Adrenal gland (tissue), 19 donors: ENCODE results near the gene DEPP1. TPM values are rescaled to one million over a fixed set of nuclear protein-coding genes. Genes with fewer than 3 reads are reported as not detected.
"Not testable (repeated sequence)": the region's sequence is repeated elsewhere in the genome, so short reads cannot be mapped to it uniquely, and the experiment has no call there.

Source experiments
- DNase-seq, 7 donors: peaks; one replicate each; pipeline ENCODE4 v3.0.0-alpha.2; 2019 to 2020
- H3K27ac ChIP-seq, 5 donors: fragments of 200-600 bp; sonication (generic) in 4 of 5; 1 replicate in 3 of 5; 2 replicates in 2 of 5; pipeline versions ENCODE4 v1.5.1 to v1.8.0; 2016 to 2020; ENCODE audit warnings: mild to moderate bottlenecking in 1 of 5
- H3K27me3 ChIP-seq: fragments of 200-600 bp; 2 replicates; pipeline ENCODE4 v1.8.0; 2021
- H3K36me3 ChIP-seq, 2 donors: fragments of 200-600 bp; replicated peaks in 1 of 2; 1 replicate in 1 of 2; 2 replicates in 1 of 2; pipeline versions ENCODE4 v1.5.1 to v1.8.0; 2018 to 2022
- H3K4me1 ChIP-seq, 2 donors: fragments of 200-600 bp; replicated peaks in 1 of 2; 1 replicate in 1 of 2; 2 replicates in 1 of 2; pipeline versions ENCODE4 v1.5.1 to v1.8.0; 2018 to 2021
- H3K4me3 ChIP-seq, 4 donors: fragments of 200-600 bp; sonication (generic) in 3 of 4; one replicate each; pipeline ENCODE4 v1.5.1; 2016 to 2018
- H3K9me3 ChIP-seq, 3 donors: fragments of 200-600 bp; sonication (generic) in 1 of 3; replicated peaks in 1 of 3; 1 replicate in 2 of 3; 2 replicates in 1 of 3; pipeline versions ENCODE4 v1.5.1 to v1.8.0; 2016 to 2021
- POLR2A ChIP-seq, 2 donors: fragments of 450-650 bp; IDR thresholded peaks; one replicate each; pipeline ENCODE4 v1.6.1; 2017; ENCODE audit warnings: antibody characterized with exemption in 2 of 2, mild to moderate bottlenecking in 2 of 2, moderate library complexity in 1 of 2
- WGBS, 4 donors: extraction: QIAGEN DNeasy Blood & Tissue Kit in 2 of 4; methylation state at CpG; one replicate each; pipeline versions ENCODE4 v1.1.5 to v1.1.7; 2013 to 2017; 5-methylcytosine and 5-hydroxymethylcytosine counted together
- intact Hi-C, 2 donors: fragments of 100-400 bp; cut with DNase I; formaldehyde crosslinking; loops; one replicate each; pipeline versions ENCODE4 v1.14.1 to v1.15.0; 2022 to 2023
- long read RNA-seq, 10 donors: library from polyadenylated mRNA in 3 of 10; unstranded in 2 of 10; stranded (forward) in 1 of 10; transcript quantifications; one replicate each; pipeline ENCODE4 v2.0.0 and lab custom pipeline, GENCODE V29; 2021 to 2026
- polyA plus RNA-seq, 3 donors: library from polyadenylated mRNA; stranded (reverse); fragments of 200-250 nt in 2 of 3; fragments of 350-450 nt in 1 of 3; fragmentation: Illumina TruSeq in 1 of 3; extraction: RNeasy Lipid Tissue Mini Kit (QIAGEN cat#74804) in 1 of 3; gene quantifications; one replicate each; pipeline ENCODE4 v1.2.3, GENCODE V29; 2013 to 2014
- total RNA-seq, 9 donors: library from RNA; depleted of rRNA in 4 of 9; stranded (reverse); fragments of >200 nt in 4 of 9; fragments of 120-200 nt in 1 of 9; fragmentation: NEBNext Ultra II Directional in 1 of 9; extraction: Animal tissue kit (Norgen Biotek cat#: 25700) in 1 of 9; gene quantifications; one replicate each; pipeline versions ENCODE4 v1.1.0 to v1.2.4, GENCODE V29; 2013 to 2023
- TF ChIP-seq, protein P1 (sequence below), 6 experiments: fragments of 450-650 bp in 4 of 6; fragments of 200-600 bp in 2 of 6; sonication (generic) in 1 of 6; IDR thresholded peaks; 1 replicate in 5 of 6; 2 replicates in 1 of 6; pipeline versions ENCODE4 v1.5.1 to v1.8.0; 2016 to 2021; ENCODE audit warnings: antibody characterized with exemption in 6 of 6, mild to moderate bottlenecking in 2 of 6, moderate library complexity in 1 of 6
- donor health status: healthy with polysubstance abuse.
- donor health status: Bipolar disorder and iron deficiency.
- donor health status: DM: yes; HTN: yes; CAD: no.
- donor health status: DM: no; HTN: no; CAD: no.
- donor health status: DM: no; HTN: no; CAD: no.
- donor health status: DM: yes; HTN: yes; CAD: no.

Gene DEPP1, protein sequence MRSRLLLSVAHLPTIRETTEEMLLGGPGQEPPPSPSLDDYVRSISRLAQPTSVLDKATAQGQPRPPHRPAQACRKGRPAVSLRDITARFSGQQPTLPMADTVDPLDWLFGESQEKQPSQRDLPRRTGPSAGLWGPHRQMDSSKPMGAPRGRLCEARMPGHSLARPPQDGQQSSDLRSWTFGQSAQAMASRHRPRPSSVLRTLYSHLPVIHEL
- 100 to 1,000 TPM in 4 of 9 donors, 10 to 100 TPM in 4, 1 to 10 TPM in 1; 7.4 to 179 (median 85.0) TPM for total RNA-seq
- 10 to 100 TPM; 17.6 to 86.8 (median 18.2) TPM for polyA plus RNA-seq
- long read RNA-seq, donor 1 = 0 reads
- long read RNA-seq, donor 2, partial matches to known transcripts = 0 of 3 reads
- long read RNA-seq, donor 2, other reads (novel, unspliced or antisense) = 0 of 3 reads
- long read RNA-seq, donor 3 = 0 reads
- long read RNA-seq, donor 4, transcript DEPP1-201 (2 exons, 2,120 nt) = major isoform, 89 of 97 reads
- long read RNA-seq, donor 4, partial matches to known transcripts = 0 of 97 reads
- long read RNA-seq, donor 4, other reads (novel, unspliced or antisense) = 8 of 97 reads
- long read RNA-seq, donor 5, transcript DEPP1-201 (2 exons, 2,120 nt) = major isoform, 318 of 348 reads
- long read RNA-seq, donor 5, partial matches to known transcripts = 0 of 348 reads
- long read RNA-seq, donor 5, other reads (novel, unspliced or antisense) = 30 of 348 reads
- long read RNA-seq, donor 6, transcript DEPP1-201 (2 exons, 2,120 nt) = major isoform, 48 of 56 reads
- long read RNA-seq, donor 6, partial matches to known transcripts = 0 of 56 reads
- long read RNA-seq, donor 6, other reads (novel, unspliced or antisense) = 8 of 56 reads
- long read RNA-seq, donor 7, partial matches to known transcripts = 0 of 1 reads
- long read RNA-seq, donor 7, other reads (novel, unspliced or antisense) = 0 of 1 reads
- long read RNA-seq, donor 8, partial matches to known transcripts = 0 of 2 reads
- long read RNA-seq, donor 8, other reads (novel, unspliced or antisense) = 0 of 2 reads
- long read RNA-seq, donor 9, transcript DEPP1-201 (2 exons, 2,120 nt) = major isoform, 7 of 7 reads
- long read RNA-seq, donor 9, partial matches to known transcripts = 0 of 7 reads
- long read RNA-seq, donor 9, other reads (novel, unspliced or antisense) = 0 of 7 reads
- long read RNA-seq, donor 10 = 0 reads

DNA sequence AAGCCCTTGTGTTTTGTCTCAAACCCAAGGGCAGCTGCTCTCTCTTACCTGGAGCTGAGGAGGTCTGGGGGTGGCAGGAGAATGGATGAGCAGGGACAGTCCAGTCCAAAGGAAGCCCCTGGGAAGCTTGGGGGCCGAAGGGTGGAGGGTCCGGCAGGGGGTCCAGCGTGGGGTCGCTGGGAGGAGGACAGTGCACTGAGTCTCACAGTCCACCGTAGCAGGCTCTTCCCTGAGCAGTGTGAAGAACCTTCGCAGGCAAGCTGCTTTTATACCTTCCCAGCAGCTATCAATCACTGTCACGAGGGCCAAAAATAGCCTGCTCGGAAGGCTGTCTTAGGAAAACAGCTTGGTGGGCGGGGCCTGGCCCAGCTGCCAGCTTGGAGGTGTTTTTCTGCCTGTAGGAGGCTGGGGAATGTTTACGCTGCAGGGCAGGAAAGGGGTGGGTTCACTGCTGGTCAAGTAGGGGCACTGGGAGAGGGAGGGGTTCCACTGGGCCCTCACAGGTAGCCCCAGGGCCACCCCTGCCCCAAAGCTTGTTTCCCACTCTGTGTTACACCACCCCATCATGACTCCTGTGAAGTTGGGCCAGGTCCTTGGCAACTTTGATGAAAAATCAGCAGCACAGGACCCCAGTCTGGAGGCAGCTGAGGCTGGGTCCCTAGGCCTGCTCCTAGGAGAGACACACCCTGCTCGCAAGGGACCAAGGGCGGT, at the start of gene DEPP1:
TSS of gene DEPP1 (minus strand) at position 240 of the 711 bp plus-strand sequence. CDS start 779 bp downstream, outside the sequence.
- DNase-seq = peak; percentile 92 to 98 (median 95)
- peak within 1 kb of the TSS; percentile 19 to 90 (median 79) for H3K27ac ChIP-seq
- H3K9me3 ChIP-seq = no peaks in the 10 kb centered on the region
- TF ChIP-seq, protein P1, sequence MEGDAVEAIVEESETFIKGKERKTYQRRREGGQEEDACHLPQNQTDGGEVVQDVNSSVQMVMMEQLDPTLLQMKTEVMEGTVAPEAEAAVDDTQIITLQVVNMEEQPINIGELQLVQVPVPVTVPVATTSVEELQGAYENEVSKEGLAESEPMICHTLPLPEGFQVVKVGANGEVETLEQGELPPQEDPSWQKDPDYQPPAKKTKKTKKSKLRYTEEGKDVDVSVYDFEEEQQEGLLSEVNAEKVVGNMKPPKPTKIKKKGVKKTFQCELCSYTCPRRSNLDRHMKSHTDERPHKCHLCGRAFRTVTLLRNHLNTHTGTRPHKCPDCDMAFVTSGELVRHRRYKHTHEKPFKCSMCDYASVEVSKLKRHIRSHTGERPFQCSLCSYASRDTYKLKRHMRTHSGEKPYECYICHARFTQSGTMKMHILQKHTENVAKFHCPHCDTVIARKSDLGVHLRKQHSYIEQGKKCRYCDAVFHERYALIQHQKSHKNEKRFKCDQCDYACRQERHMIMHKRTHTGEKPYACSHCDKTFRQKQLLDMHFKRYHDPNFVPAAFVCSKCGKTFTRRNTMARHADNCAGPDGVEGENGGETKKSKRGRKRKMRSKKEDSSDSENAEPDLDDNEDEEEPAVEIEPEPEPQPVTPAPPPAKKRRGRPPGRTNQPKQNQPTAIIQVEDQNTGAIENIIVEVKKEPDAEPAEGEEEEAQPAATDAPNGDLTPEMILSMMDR (IDR thresholded peaks at IDR 0.05) = peak in 3 of 6 experiments; percentile 17 to 30 (median 25)
- peak; percentile 99 for TF ChIP-seq POLR2A (IDR thresholded peaks at IDR 0.05)
- intact Hi-C loops = no loop called here
- peaks cover 52 to 80% of the 10 kb centered on the region in 2 donors for H3K4me1 ChIP-seq
- H3K36me3 ChIP-seq = peaks cover 0 to 17% of the 10 kb centered on the region in 2 donors
- WGBS, 4 donors = 17 to 24% (median 19%) methylated on average over 8 to 12 of the region's 12 CpGs
- no peaks in the 10 kb centered on the region for H3K27me3 ChIP-seq
- peak within 1 kb of the TSS in 3 of 4 donors; percentile 14 to 94 (median 80) for H3K4me3 ChIP-seq

DNA sequence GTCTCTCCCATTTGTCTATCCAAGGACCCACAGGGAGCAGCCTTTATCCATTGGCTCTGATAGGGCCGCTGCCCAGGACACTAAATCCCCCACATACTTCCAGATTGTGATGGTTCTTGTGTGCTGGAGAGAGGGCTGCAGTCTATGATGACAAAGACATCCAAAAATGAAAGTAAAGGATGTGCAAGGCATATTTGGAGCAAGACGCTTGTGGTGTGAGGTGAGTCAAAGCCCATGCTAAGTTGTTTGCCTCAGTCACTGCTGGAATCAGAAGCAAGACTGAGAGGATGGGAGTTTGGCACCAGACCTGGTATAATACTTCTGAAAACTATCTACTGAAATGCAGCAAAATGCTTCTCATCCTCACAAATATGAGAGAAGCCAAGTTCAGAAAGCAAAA, 44.8 kb upstream of the DEPP1 start:
- Histone ChIP-seq H3K4me1 (no peaks in the 10 kb centered on the region), H3K27me3 (no peaks in the 10 kb centered on the region), H3K4me3 (no peak overlapping the region), H3K9me3 (no peaks in the 10 kb centered on the region), H3K36me3 (no peaks in the 10 kb centered on the region), H3K27ac (no peak overlapping the region)
- DNase-seq = no peak
- intact Hi-C loops = no loop called here
- WGBS, 4 donors = 79 to 100% (median 83%) methylated on average over 2 of the region's 2 CpGs
- TF ChIP-seq, protein P1 (IDR thresholded peaks at IDR 0.05) = no peak
- no peak for TF ChIP-seq POLR2A (IDR thresholded peaks at IDR 0.05)

DNA sequence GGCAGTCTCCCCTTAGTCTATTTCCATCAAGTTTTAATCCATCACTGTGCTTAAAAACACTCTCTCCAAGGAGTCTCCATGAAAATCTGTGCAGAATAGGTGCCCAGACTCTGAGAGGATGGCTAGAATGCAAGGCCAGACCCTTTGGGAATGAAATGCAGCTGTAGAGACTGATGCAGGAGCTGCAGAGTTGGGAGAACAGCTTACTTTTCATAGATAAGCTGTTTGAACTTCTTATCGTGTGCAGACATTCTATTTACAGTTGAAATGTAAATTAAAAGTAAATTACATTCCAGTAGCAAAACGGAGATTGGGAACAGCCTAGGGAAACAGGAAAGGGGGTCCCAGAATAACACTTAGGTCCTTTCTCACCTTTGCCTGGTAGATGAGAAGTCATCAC, 37.0 kb upstream of the DEPP1 start:
- intact Hi-C loops = no loop called here
- no peak for DNase-seq
- Histone ChIP-seq H3K27ac (no peak overlapping the region), H3K9me3 (no peaks in the 10 kb centered on the region), H3K4me3 (no peak overlapping the region), H3K36me3 (no peaks in the 10 kb centered on the region), H3K4me1 (no peaks in the 10 kb centered on the region), H3K27me3 (no peaks in the 10 kb centered on the region)
- TF ChIP-seq POLR2A (IDR thresholded peaks at IDR 0.05) = no peak
- TF ChIP-seq, protein P1 (IDR thresholded peaks at IDR 0.05) = no peak
- WGBS, 4 donors = 48 to 70% (median 58%) methylated on average over 2 of the region's 2 CpGs

DNA sequence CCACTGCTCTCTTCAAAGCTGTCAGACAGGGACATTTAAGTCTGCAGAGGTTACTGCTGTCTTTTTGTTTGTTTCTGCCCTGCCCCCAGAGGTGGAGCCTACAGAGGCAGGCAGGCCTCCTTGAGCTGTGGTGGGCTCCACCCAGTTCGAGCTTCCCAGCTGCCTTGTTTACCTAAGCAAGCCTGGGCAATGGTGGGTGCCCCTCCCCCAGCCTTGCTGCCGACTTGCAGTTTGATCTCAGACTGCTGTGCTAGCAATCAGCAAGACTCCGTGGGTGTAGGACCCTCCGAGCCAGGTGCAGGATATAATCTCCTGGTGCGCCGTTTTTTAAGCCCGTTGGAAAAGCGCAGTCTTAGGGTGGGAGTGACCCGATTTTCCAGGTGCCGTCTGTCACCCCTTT, 35.9 kb upstream of the DEPP1 start:
- DNase-seq, H3K27me3 ChIP-seq, H3K9me3 ChIP-seq, H3K4me3 ChIP-seq, intact Hi-C loops, H3K36me3 ChIP-seq, H3K4me1 ChIP-seq, H3K27ac ChIP-seq: not testable (repeated sequence)
- 86 to 100% (median 90%) methylated on average over 4 to 10 of the region's 10 CpGs for WGBS, 4 donors
